A549 (cell line): ENCODE data around the gene CYB561D2.

Experiments used
- POLR2A ChIP-seq: IDR thresholded peaks from 2 replicates; pipeline ENCODE4 v1.6.1; 2012; ENCODE audit warnings: mild to moderate bottlenecking, low read length
- RFX5 ChIP-seq: fragments of 450-650 bp; IDR thresholded peaks from 2 replicates; pipeline ENCODE4 v1.7.1; 2014; ENCODE audit warnings: antibody characterized with exemption, mild to moderate bottlenecking, moderate library complexity
- TP53 ChIP-seq: fragments of 250-450 bp; sonication (Bioruptor Pico); IDR thresholded peaks from 2 replicates; pipeline ENCODE4 v1.5.0; 2021; ENCODE audit warnings: mild to moderate bottlenecking, moderate library complexity
- ZFP36 ChIP-seq: fragments of 450-650 bp; IDR thresholded peaks from 2 replicates; pipeline ENCODE4 v1.6.1; 2014; ENCODE audit warnings: borderline replicate concordance; ENCODE audit not compliant: partially characterized antibody
- TF ChIP-seq, protein P1 (sequence below): fragments of >200 bp; sonication (Bioruptor Twin); formaldehyde crosslinking; IDR thresholded peaks from 3 replicates; pipeline ENCODE4 v1.5.1; 2016
- TF ChIP-seq, protein P2 (sequence below): fragments of 450-650 bp; IDR thresholded peaks from 2 replicates; pipeline ENCODE4 v1.6.1; 2014; ENCODE audit warnings: antibody characterized with exemption

DNA sequence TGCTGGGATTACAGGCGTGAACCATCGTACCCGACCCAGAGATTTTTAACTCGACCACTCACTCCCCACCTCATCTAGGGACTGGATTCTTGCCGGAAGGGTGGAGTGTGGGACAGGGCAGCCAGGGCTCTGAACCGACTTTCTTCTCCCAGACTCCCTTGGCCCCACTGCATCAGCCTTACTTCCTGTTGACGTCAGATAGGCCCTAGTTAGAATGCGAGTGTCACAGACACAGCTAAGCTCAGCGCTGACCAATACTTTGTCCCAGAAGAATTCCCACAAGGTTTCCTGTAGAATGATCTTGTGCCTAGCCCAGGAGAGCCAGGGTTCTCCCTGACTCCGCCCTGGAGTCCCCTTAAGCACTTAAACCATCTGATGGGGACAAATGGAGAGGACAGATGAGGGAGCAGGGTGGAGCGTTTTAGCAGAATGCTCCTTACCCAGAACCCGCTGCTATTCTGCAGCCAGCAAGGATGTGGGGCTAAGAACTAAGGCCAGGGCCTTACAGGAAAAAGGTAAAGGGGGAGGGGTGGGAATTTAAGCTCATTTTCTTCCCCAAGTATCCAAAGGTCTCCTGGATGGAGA, 16.8 kb upstream of the CYB561D2 start:
- TF ChIP-seq, protein P1, sequence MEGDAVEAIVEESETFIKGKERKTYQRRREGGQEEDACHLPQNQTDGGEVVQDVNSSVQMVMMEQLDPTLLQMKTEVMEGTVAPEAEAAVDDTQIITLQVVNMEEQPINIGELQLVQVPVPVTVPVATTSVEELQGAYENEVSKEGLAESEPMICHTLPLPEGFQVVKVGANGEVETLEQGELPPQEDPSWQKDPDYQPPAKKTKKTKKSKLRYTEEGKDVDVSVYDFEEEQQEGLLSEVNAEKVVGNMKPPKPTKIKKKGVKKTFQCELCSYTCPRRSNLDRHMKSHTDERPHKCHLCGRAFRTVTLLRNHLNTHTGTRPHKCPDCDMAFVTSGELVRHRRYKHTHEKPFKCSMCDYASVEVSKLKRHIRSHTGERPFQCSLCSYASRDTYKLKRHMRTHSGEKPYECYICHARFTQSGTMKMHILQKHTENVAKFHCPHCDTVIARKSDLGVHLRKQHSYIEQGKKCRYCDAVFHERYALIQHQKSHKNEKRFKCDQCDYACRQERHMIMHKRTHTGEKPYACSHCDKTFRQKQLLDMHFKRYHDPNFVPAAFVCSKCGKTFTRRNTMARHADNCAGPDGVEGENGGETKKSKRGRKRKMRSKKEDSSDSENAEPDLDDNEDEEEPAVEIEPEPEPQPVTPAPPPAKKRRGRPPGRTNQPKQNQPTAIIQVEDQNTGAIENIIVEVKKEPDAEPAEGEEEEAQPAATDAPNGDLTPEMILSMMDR = no peak
- TF ChIP-seq POLR2A = no peak
- TF ChIP-seq, protein P2, sequence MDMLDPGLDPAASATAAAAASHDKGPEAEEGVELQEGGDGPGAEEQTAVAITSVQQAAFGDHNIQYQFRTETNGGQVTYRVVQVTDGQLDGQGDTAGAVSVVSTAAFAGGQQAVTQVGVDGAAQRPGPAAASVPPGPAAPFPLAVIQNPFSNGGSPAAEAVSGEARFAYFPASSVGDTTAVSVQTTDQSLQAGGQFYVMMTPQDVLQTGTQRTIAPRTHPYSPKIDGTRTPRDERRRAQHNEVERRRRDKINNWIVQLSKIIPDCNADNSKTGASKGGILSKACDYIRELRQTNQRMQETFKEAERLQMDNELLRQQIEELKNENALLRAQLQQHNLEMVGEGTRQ = no peak
- TF ChIP-seq TP53 (CRISPR knock-in tag) = no peak
- TF ChIP-seq ZFP36 = no peak
- no peak for TF ChIP-seq RFX5
